ENCODE data around the gene ZFYVE16. TPM values are rescaled to one million over a fixed set of nuclear protein-coding genes. Genes with fewer than 3 reads are reported as not detected.

The ZFYVE16 gene
- total RNA-seq, 1 donor from 2014 or later: 113 TPM

- Mint-ChIP-seq H3K4me1 (no peaks in the 10 kb centered on the region), H3K36me3 (peaks cover 50% of the 10 kb centered on the region), H3K27me3 (ENCODE audit: insufficient read depth, low read depth) (no peaks in the 10 kb centered on the region), H3K27ac (no peak overlapping the region), H3K4me3 (no peak overlapping the region), H3K9me3 (no peaks in the 10 kb centered on the region)
- H3K79me2 ChIP-seq (ENCODE audit: low read depth): no peaks in the 10 kb centered on the region
- peaks cover 34% of the 10 kb centered on the region for H3K36me3 ChIP-seq
- no peak for DNase-seq (ENCODE audit: low spot score)
- no peak overlapping the region for H2AFZ ChIP-seq (replicated peaks)
- no peak for TF ChIP-seq EZH2 (IDR thresholded peaks at IDR 0.05)
- TF ChIP-seq EZH2phosphoT487 (IDR thresholded peaks at IDR 0.05): no peak
- no peak for TF ChIP-seq CTCF (IDR thresholded peaks at IDR 0.05)
- no peaks in the 10 kb centered on the region for H3K9me3 ChIP-seq (ENCODE audit: low read depth)
- no peaks in the 10 kb centered on the region for H3K4me1 ChIP-seq
- no peak overlapping the region for H3K27ac ChIP-seq
- no peaks in the 10 kb centered on the region for H3F3A ChIP-seq (ENCODE audit: low read depth)
- H3K9ac ChIP-seq: no peak overlapping the region
- H3K4me2 ChIP-seq: no peak overlapping the region
- no peaks in the 10 kb centered on the region for H3K27me3 ChIP-seq
- no peak overlapping the region for H3K4me3 ChIP-seq
- H4K20me1 ChIP-seq (ENCODE audit: low read depth): no peaks in the 10 kb centered on the region
Observed at GRCh38 chr5:80453366-80453765, 45.5 kb downstream of the ZFYVE16 start.

GRCh38 chr5:80463269-80463668 lies 55.4 kb downstream of the ZFYVE16 start:
- H3K27ac Mint-ChIP-seq: no peak overlapping the region
- H4K20me1 ChIP-seq (ENCODE audit: low read depth): no peaks in the 10 kb centered on the region
- peaks cover 36% of the 10 kb centered on the region for H3K9me3 Mint-ChIP-seq
- H3K27me3 Mint-ChIP-seq (ENCODE audit: insufficient read depth, low read depth): no peaks in the 10 kb centered on the region
- peaks cover 5% of the 10 kb centered on the region for H3K9me3 ChIP-seq (ENCODE audit: low read depth)
- no peaks in the 10 kb centered on the region for H3K27me3 ChIP-seq
- no peaks in the 10 kb centered on the region for H3F3A ChIP-seq (ENCODE audit: low read depth)
- H3K36me3 Mint-ChIP-seq: peaks cover 75% of the 10 kb centered on the region
- H3K36me3 ChIP-seq: peaks cover 45% of the 10 kb centered on the region
- no peak overlapping the region for H2AFZ ChIP-seq (replicated peaks)
- H3K27ac ChIP-seq: no peak overlapping the region
- no peak for DNase-seq (ENCODE audit: low spot score)
- no peaks in the 10 kb centered on the region for H3K4me1 ChIP-seq
- no peak overlapping the region for H3K4me3 ChIP-seq
- no peaks in the 10 kb centered on the region for H3K4me1 Mint-ChIP-seq
- H3K4me3 Mint-ChIP-seq: no peak overlapping the region
- TF ChIP-seq EZH2phosphoT487 (IDR thresholded peaks at IDR 0.05) (no peak), CTCF (IDR thresholded peaks at IDR 0.05) (no peak)
- no peak overlapping the region for H3K4me2 ChIP-seq
- no peak overlapping the region for H3K9ac ChIP-seq
- no peaks in the 10 kb centered on the region for H3K79me2 ChIP-seq (ENCODE audit: low read depth)

DNA sequence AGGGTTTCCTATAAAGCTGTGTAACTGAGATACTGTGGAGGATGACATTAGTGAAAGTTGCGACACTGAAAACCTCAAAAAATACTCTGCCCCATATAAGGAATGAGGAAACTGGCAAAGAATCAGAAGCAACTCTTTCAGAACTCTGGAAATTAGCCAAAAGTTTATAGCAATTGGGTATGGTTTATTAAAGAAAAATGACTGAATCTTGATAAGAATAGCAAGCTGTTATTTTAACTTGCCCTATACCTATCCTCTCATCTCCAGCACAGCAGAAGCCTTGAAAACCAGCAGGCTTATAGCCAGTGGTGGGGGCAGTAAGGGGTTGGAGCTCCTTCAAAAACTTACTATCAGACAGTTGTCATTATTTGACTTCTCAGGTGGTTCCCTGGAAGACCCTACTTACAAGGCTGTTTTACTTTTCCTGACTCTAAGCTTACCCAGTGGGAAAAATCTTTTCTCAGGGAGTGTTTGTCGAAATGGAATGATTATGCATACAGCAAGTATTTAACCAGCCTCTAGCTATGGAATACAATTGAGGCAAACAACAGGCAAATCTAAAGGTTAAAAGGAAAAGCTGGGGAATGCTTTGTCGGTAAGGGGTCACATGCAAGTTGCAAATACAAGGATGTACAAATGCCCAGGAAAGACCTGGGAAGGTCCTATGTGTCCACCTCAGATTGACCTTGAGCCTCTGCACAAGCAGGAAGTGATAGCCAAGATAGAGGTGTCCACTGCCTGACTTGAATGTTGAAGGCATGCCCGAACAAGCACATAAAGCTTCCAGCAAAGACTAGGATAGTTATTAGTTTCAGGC lies 59.0 kb downstream of the ZFYVE16 start:
- no peak for DNase-seq (ENCODE audit: low spot score)
- H3K79me2 ChIP-seq (ENCODE audit: low read depth): no peaks in the 10 kb centered on the region
- TF ChIP-seq EZH2phosphoT487 (IDR thresholded peaks at IDR 0.05): no peak
- no peak for TF ChIP-seq EZH2 (IDR thresholded peaks at IDR 0.05)
- no peak for TF ChIP-seq CTCF (IDR thresholded peaks at IDR 0.05)
- Mint-ChIP-seq H3K27me3 (ENCODE audit: insufficient read depth, low read depth) (peaks cover 5% of the 10 kb centered on the region), H3K36me3 (peaks cover 74% of the 10 kb centered on the region), H3K4me3 (no peak overlapping the region), H3K9me3 (peaks cover 49% of the 10 kb centered on the region), H3K4me1 (no peaks in the 10 kb centered on the region), H3K27ac (no peak overlapping the region)
- no peaks in the 10 kb centered on the region for H3K27me3 ChIP-seq
- H3K27ac ChIP-seq: no peak overlapping the region
- H3K4me1 ChIP-seq: no peaks in the 10 kb centered on the region
- peaks cover 36% of the 10 kb centered on the region for H3K36me3 ChIP-seq
- no peak overlapping the region for H3K9ac ChIP-seq
- H3F3A ChIP-seq (ENCODE audit: low read depth): no peaks in the 10 kb centered on the region
- H3K9me3 ChIP-seq (ENCODE audit: low read depth): peaks cover 5% of the 10 kb centered on the region
- no peak overlapping the region for H3K4me2 ChIP-seq
- no peaks in the 10 kb centered on the region for H4K20me1 ChIP-seq (ENCODE audit: low read depth)
- no peak overlapping the region for H3K4me3 ChIP-seq
- no peak overlapping the region for H2AFZ ChIP-seq (replicated peaks)

Data from neural progenitor cell (in vitro differentiated cells).